Endothelial cell of umbilical vein (primary cell): ENCODE results near the gene VAT1. TPM values are rescaled to one million over a fixed set of nuclear protein-coding genes. Genes with fewer than 3 reads are reported as not detected.
A peak's percentile ranks its signal among the peaks of the same experiment; 100 is the strongest.

Experiments used
- BruUV-seq: library from RNA; stranded (reverse); fragments of 400-500 nt; replicated peaks from 2 replicates; lab custom pipeline; 2021; lab: Mats Ljungman, UMichigan
- CTCF ChIA-PET: fragments of 300-600, 350-600 bp; sonication (Branson Sonifier 250); formaldehyde crosslinking; loops from one replicate; lab custom pipeline; 2021; ENCODE audit warnings: antibody characterized with exemption, inconsistent platforms; lab: Charles Lee
- POLR2A ChIA-PET: fragments of 300-600, 350-600 bp; sonication (Branson Sonifier 250); formaldehyde crosslinking; loops from one replicate; lab custom pipeline; 2021; ENCODE audit warnings: antibody characterized with exemption, inconsistent platforms; lab: Charles Lee
- DNase-seq: peaks from one replicate; pipeline ENCODE4 v3.0.0-alpha.2; 2011; ENCODE audit warnings: low read depth, low spot score
- FAIRE-seq: peaks from 2 replicates; lab custom pipeline; 2011; peaks lifted over from hg19 to GRCh38; lab: Jason Lieb, UNC
- H2AFZ ChIP-seq: 2 replicates; pipeline ENCODE4 v1.6.0; 2012; ENCODE audit warnings: low read depth, low read length, control low read depth, inconsistent platforms
- H3K27ac ChIP-seq: 2 replicates; pipeline ENCODE4 v1.5.1; 2011; ENCODE audit warnings: low read depth, mild to moderate bottlenecking, control low read depth, low read length, moderate library complexity; ENCODE audit not compliant: insufficient read depth
- H3K27me3 ChIP-seq, 2 experiments: 2 replicates each; pipeline versions ENCODE4 v1.6.0 to v1.6.1; 2011; ENCODE audit warnings: low read length in 2 of 2, mixed read lengths in 1 of 2; ENCODE audit not compliant: control insufficient read depth in 2 of 2, insufficient read depth in 2 of 2
- H3K36me3 ChIP-seq, 2 experiments: 2 replicates in 1 of 2; 3 replicates in 1 of 2; pipeline ENCODE4 v1.5.1; 2011; ENCODE audit warnings: low read length in 2 of 2, mild to moderate bottlenecking in 1 of 2, moderate library complexity in 1 of 2; ENCODE audit not compliant: control insufficient read depth in 2 of 2, insufficient read depth in 2 of 2; ENCODE audit errors: extremely low read depth in 1 of 2
- H3K4me1 ChIP-seq: 3 replicates; pipeline ENCODE4 v1.5.1; 2011; ENCODE audit warnings: mild to moderate bottlenecking, low read length; ENCODE audit not compliant: control insufficient read depth, insufficient read depth; ENCODE audit errors: extremely low read depth
- H3K4me2 ChIP-seq: 2 replicates; pipeline ENCODE4 v1.6.1; 2011; ENCODE audit warnings: low read length, control low read depth, mixed read lengths; ENCODE audit not compliant: insufficient read depth
- H3K4me3 ChIP-seq, 3 experiments: fragments of 200-600 bp in 1 of 3; sonication (generic), shearing (Covaris generic) in 1 of 3; replicated peaks in 1 of 3; 2 replicates each; pipeline ENCODE4 v1.5.1; 2011 to 2016; ENCODE audit warnings: control low read depth in 3 of 3, low read length in 3 of 3, mild to moderate bottlenecking in 2 of 3, inconsistent platforms in 1 of 3, low read depth in 1 of 3, moderate library complexity in 1 of 3; ENCODE audit not compliant: insufficient read depth in 1 of 3
- H3K79me2 ChIP-seq: 2 replicates; pipeline ENCODE4 v1.6.0; 2012; ENCODE audit warnings: low read length, inconsistent platforms; ENCODE audit not compliant: control insufficient read depth, insufficient read depth
- H3K9ac ChIP-seq: replicated peaks from 2 replicates; pipeline ENCODE3; 2011; ENCODE audit warnings: low read length, control low read depth; ENCODE audit not compliant: insufficient read depth; ENCODE audit errors: extremely low read depth
- H3K9me1 ChIP-seq: replicated peaks from 3 replicates; pipeline ENCODE4 v1.6.0; 2011; ENCODE audit warnings: mild to moderate bottlenecking, low read length; ENCODE audit not compliant: control insufficient read depth, insufficient read depth; ENCODE audit errors: extremely low read depth
- H3K9me3 ChIP-seq: replicated peaks from 2 replicates; pipeline ENCODE4 v1.5.1; 2012; ENCODE audit warnings: low read length, inconsistent platforms; ENCODE audit not compliant: control insufficient read depth, insufficient read depth
- H4K20me1 ChIP-seq: replicated peaks from 2 replicates; pipeline ENCODE3; 2011; ENCODE audit warnings: mild to moderate bottlenecking, low read length; ENCODE audit not compliant: control insufficient read depth, insufficient read depth; ENCODE audit errors: extremely low read depth
- EZH2 ChIP-seq: IDR thresholded peaks from 2 replicates; pipeline ENCODE4 v1.6.1; 2012; ENCODE audit warnings: borderline replicate concordance, low read depth, mild to moderate bottlenecking, moderate library complexity, low read length, inconsistent platforms; ENCODE audit not compliant: severe bottlenecking
- FOS ChIP-seq: IDR thresholded peaks from 2 replicates; pipeline ENCODE4 v1.6.1; 2011; ENCODE audit warnings: mild to moderate bottlenecking, low read length, moderate library complexity, borderline replicate concordance; ENCODE audit not compliant: insufficient read depth
- GATA2 ChIP-seq: IDR thresholded peaks from 2 replicates; pipeline ENCODE4 v1.7.0; 2011; ENCODE audit warnings: low read depth, mild to moderate bottlenecking, moderate library complexity, mixed read lengths, low read length; ENCODE audit not compliant: insufficient read length, insufficient read depth
- JUN ChIP-seq: IDR thresholded peaks from 2 replicates; pipeline ENCODE4 v1.6.1; 2011; ENCODE audit warnings: borderline replicate concordance, low read depth; ENCODE audit not compliant: insufficient read length, insufficient read depth
- MYC ChIP-seq: IDR thresholded peaks from one replicate; pipeline ENCODE4 v1.6.1; 2011; ENCODE audit warnings: mild to moderate bottlenecking, low read depth, low read length
- POLR2A ChIP-seq: IDR thresholded peaks from 2 replicates; pipeline ENCODE4 v1.6.1; 2012; ENCODE audit warnings: low read depth, mild to moderate bottlenecking, control low read depth, low read length
- POLR2AphosphoS5 ChIP-seq: IDR thresholded peaks from 2 replicates; pipeline ENCODE4 v1.6.1; 2012; ENCODE audit warnings: low read depth, mild to moderate bottlenecking, control low read depth, low read length, moderate library complexity; ENCODE audit not compliant: insufficient read depth
- dilution Hi-C: fragments of 300-500 bp; cut with MboI; formaldehyde crosslinking; loops from one replicate; pipeline ENCODE4 v1.15.0; 2019; ENCODE audit warnings: low sequenced_read_pairs; ENCODE audit not compliant: extremely low pct_ligation_motif_present
- intact Hi-C: fragments of 100-400 bp; cut with micrococcal nuclease; formaldehyde crosslinking; loops from one replicate; pipeline ENCODE4 v1.10.0; 2022
- polyA plus RNA-seq, 4 experiments: library from polyadenylated mRNA; depleted of rRNA in 3 of 4; stranded (reverse) in 3 of 4; unstranded in 1 of 4; fragments of >200 nt; gene quantifications; 2 replicates each; pipeline versions ENCODE4 v1.2.1 to v1.2.3, GENCODE V29; 2011 to 2012; ENCODE audit warnings: missing spikeins in 1 of 4
- total RNA-seq: library from RNA; stranded (reverse); gene quantifications from 2 replicates; pipeline ENCODE4 v1.2.3, GENCODE V29; 2021
- TF ChIP-seq, protein P1 (sequence below), 2 donors: IDR thresholded peaks; 1 replicate in 1 of 2; 2 replicates in 1 of 2; pipeline ENCODE4 v1.5.1; 2011; ENCODE audit warnings: low read length in 2 of 2, mild to moderate bottlenecking in 2 of 2, moderate library complexity in 2 of 2, control low read depth in 1 of 2, inconsistent platforms in 1 of 2, low read depth in 1 of 2; ENCODE audit not compliant: insufficient read depth in 1 of 2; ENCODE audit errors: extremely low read depth in 1 of 2
- TF ChIP-seq, protein P2 (sequence below): IDR thresholded peaks from 2 replicates; pipeline ENCODE4 v1.6.1; 2011; ENCODE audit not compliant: insufficient read depth, insufficient read length

VAT1 gene
- total and polyA plus RNA-seq, 2 donors (not counting 3 experiments of a cell fraction or from before 2014, with no cell fraction given): 339 to 482 TPM

DNA sequence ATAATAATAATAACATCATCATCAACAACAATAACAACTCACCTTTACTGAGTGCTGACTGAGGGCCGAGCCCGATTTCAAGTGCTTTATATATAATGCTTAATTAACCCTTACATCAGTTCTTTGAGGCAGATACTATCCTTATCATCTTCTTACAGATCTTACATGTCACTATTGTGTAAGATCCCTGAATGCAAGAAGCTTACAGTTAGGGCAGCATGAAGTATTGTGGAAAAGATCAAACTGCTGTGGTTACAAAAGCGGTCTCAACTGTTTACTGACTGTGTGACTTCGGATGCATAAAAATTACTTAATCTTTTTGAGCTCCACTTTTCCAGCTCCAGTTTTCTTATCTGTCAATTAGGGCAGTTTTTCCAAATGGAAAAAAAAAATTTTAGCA lies 3.3 kb downstream of the VAT1 start:
- POLR2A ChIA-PET: no interaction called here
- Histone ChIP-seq H3K27me3 (no peaks in the 10 kb centered on the region), H3K79me2 (peaks cover 37% of the 10 kb centered on the region), H3K36me3 (peaks cover 3 to 30% of the 10 kb centered on the region in 2 experiments), H4K20me1 (no peaks in the 10 kb centered on the region), H3K27ac (no peak overlapping the region), H2AFZ (no peak overlapping the region), H3K4me3 (no peak overlapping the region), H3K4me1 (peaks cover 37% of the 10 kb centered on the region), H3K9ac (no peak overlapping the region), H3K9me3 (no peaks in the 10 kb centered on the region), H3K4me2 (peak overlapping the region; percentile 13), H3K9me1 (no peaks in the 10 kb centered on the region)
- TF ChIP-seq POLR2AphosphoS5 (no peak), MYC (no peak), POLR2A (no peak), GATA2 (no peak), EZH2 (no peak), JUN (no peak), FOS (no peak)
- TF ChIP-seq, protein P1, sequence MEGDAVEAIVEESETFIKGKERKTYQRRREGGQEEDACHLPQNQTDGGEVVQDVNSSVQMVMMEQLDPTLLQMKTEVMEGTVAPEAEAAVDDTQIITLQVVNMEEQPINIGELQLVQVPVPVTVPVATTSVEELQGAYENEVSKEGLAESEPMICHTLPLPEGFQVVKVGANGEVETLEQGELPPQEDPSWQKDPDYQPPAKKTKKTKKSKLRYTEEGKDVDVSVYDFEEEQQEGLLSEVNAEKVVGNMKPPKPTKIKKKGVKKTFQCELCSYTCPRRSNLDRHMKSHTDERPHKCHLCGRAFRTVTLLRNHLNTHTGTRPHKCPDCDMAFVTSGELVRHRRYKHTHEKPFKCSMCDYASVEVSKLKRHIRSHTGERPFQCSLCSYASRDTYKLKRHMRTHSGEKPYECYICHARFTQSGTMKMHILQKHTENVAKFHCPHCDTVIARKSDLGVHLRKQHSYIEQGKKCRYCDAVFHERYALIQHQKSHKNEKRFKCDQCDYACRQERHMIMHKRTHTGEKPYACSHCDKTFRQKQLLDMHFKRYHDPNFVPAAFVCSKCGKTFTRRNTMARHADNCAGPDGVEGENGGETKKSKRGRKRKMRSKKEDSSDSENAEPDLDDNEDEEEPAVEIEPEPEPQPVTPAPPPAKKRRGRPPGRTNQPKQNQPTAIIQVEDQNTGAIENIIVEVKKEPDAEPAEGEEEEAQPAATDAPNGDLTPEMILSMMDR (IDR thresholded peaks at IDR 0.05; ENCODE audit: extremely low read depth in 1 of 2, insufficient read depth in 1 of 2, low read depth in 1 of 2, low read length in 2 of 2): no peak
- TF ChIP-seq, protein P2, sequence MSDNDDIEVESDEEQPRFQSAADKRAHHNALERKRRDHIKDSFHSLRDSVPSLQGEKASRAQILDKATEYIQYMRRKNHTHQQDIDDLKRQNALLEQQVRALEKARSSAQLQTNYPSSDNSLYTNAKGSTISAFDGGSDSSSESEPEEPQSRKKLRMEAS: no peak
- no peak for DNase-seq
- CTCF ChIA-PET: interaction anchor here (0.9 to 5.5 kb wide), 4 partner anchors 12 to 153 kb away, joined by 4 to 22 read pairs (median 6); partner anchors contain the start of genes IFI35 and RPL27
- intact Hi-C loops (no loop called here), dilution Hi-C loops (no loop called here)
- no peak for FAIRE-seq
- no TSS peak for BruUV-seq
